K562 (cell line): ENCODE measurements around the gene PON2. TPM values are rescaled to one million over a fixed set of nuclear protein-coding genes. Genes with fewer than 3 reads are reported as not detected.

Experiments
- ATAC-seq: fragments of 200-7000 bp; cut with Tn5 transposase; 3 replicates; pipeline ENCODE4 v1.9.1; 2020; ENCODE audit warnings: moderate library complexity
- Bru-seq: library from RNA; stranded (reverse); fragments of 400-500 nt; gene quantifications from one replicate; lab custom pipeline; 2021; lab: Mats Ljungman, UMichigan
- BruChase-seq, 2 experiments: library from RNA; stranded (reverse); fragments of 400-500 nt; gene quantifications; one replicate each; lab custom pipeline; 2021; lab: Mats Ljungman, UMichigan
- BruUV-seq: library from RNA; stranded (reverse); fragments of 400-500 nt; replicated peaks from 2 replicates; lab custom pipeline; 2021; lab: Mats Ljungman, UMichigan
- CTCF ChIA-PET: fragments of 300-600 bp; formaldehyde crosslinking; extraction: SDS; loops from one replicate; lab custom pipeline; 2021; ENCODE audit warnings: low intra/inter-chr PET ratio; lab: Yijun Ruan, JAX
- POLR2A ChIA-PET: fragments of 300-600, 350-650 bp; sonication (Branson Sonifier 250); formaldehyde crosslinking; extraction: SDS; loops from one replicate; lab custom pipeline; 2021; ENCODE audit warnings: antibody characterized with exemption, inconsistent platforms; lab: Yijun Ruan, JAX
- DNase-seq, 4 experiments: peaks; one replicate each; pipeline versions ENCODE4 v3.0.0 to v3.0.0-alpha.2; 2011 to 2018; ENCODE audit warnings: low spot score in 3 of 4, mixed read lengths in 3 of 4; ENCODE audit errors: extremely low read depth in 1 of 4
- FAIRE-seq: peaks from 2 replicates; lab custom pipeline; 2011; peaks lifted over from hg19 to GRCh38; lab: Jason Lieb, UNC
- H2AFZ ChIP-seq: 2 replicates; pipeline ENCODE4 v1.6.0; 2011; ENCODE audit warnings: low read depth, low read length, control low read depth, inconsistent platforms
- H3K27ac ChIP-seq: fragments of 200-600 bp; 3 replicates; pipeline ENCODE4 v1.8.0; 2011; ENCODE audit warnings: low read depth, mild to moderate bottlenecking, control low read depth, inconsistent platforms, low read length, moderate library complexity, mixed read lengths; ENCODE audit errors: extremely low read depth
- H3K27me3 ChIP-seq, 2 experiments: fragments of 300-600 bp in 1 of 2; 2 replicates in 1 of 2; 3 replicates in 1 of 2; pipeline versions ENCODE4 v1.6.0 to v1.8.0; 2011; ENCODE audit warnings: inconsistent platforms in 2 of 2, low read length in 2 of 2, mild to moderate bottlenecking in 1 of 2, mixed read lengths in 1 of 2, moderate library complexity in 1 of 2; ENCODE audit not compliant: control insufficient read depth in 2 of 2, insufficient read depth in 2 of 2
- H3K36me3 ChIP-seq: fragments of 300-600 bp; 3 replicates; pipeline ENCODE4 v1.8.0; 2011; ENCODE audit warnings: mild to moderate bottlenecking, low read length, inconsistent platforms; ENCODE audit not compliant: control insufficient read depth, insufficient read depth
- H3K4me1 ChIP-seq, 2 experiments: fragments of 200-600 bp in 1 of 2; replicated peaks in 1 of 2; 2 replicates in 1 of 2; 3 replicates in 1 of 2; pipeline versions ENCODE4 v1.5.1 to v1.8.0; 2011; ENCODE audit warnings: inconsistent platforms in 2 of 2, low read length in 2 of 2, mild to moderate bottlenecking in 1 of 2, mixed read lengths in 1 of 2, moderate library complexity in 1 of 2; ENCODE audit not compliant: control insufficient read depth in 2 of 2, insufficient read depth in 2 of 2
- H3K4me2 ChIP-seq: 2 replicates; pipeline ENCODE4 v1.6.1; 2011; ENCODE audit warnings: low read length, control low read depth, inconsistent platforms, mixed read lengths; ENCODE audit not compliant: insufficient read depth
- H3K4me3 ChIP-seq: fragments of 200-600 bp; sonication (generic), shearing (Covaris generic); 2 replicates; pipeline ENCODE4 v1.5.1; 2016; ENCODE audit warnings: control low read depth, inconsistent platforms
- H3K79me2 ChIP-seq: fragments of 200-600 bp; 3 replicates; pipeline ENCODE4 v1.8.0; 2011; ENCODE audit warnings: low read length, inconsistent platforms; ENCODE audit not compliant: control insufficient read depth, insufficient read depth
- H3K9ac ChIP-seq, 2 experiments: 2 replicates each; pipeline versions ENCODE4 v1.6.0 to v1.6.1; 2011; ENCODE audit warnings: low read depth in 2 of 2, low read length in 2 of 2, control low read depth in 1 of 2, inconsistent platforms in 1 of 2, mild to moderate bottlenecking in 1 of 2, mixed read lengths in 1 of 2; ENCODE audit not compliant: insufficient read depth in 1 of 2
- H3K9me1 ChIP-seq: one replicate; pipeline ENCODE4 v1.6.0; 2011; ENCODE audit warnings: inconsistent platforms, mild to moderate bottlenecking, low read length, moderate library complexity; ENCODE audit not compliant: control insufficient read depth, insufficient read depth
- H3K9me3 ChIP-seq: replicated peaks from 2 replicates; pipeline ENCODE4 v1.5.1; 2011; ENCODE audit warnings: low read depth, low read length, inconsistent platforms; ENCODE audit not compliant: control insufficient read depth, insufficient read depth
- H4K20me1 ChIP-seq: replicated peaks from 2 replicates; pipeline ENCODE4 v1.6.1; 2011; ENCODE audit warnings: low read length, inconsistent platforms, mixed read lengths; ENCODE audit not compliant: control insufficient read depth, insufficient read depth
- ESRRA ChIP-seq: fragments of 450-650 bp; IDR thresholded peaks from 2 replicates; pipeline ENCODE4 v1.6.1; 2014; ENCODE audit warnings: low read depth, mild to moderate bottlenecking, moderate library complexity, borderline replicate concordance
- GTF2F1 ChIP-seq: IDR thresholded peaks from 2 replicates; pipeline ENCODE4 v1.6.1; 2011; ENCODE audit warnings: low read depth, low read length, improper control_type of control experiment
- KDM4B ChIP-seq, 2 experiments: fragments of 450-650 bp in 1 of 2; sonication (generic) in 1 of 2; IDR thresholded peaks; 2 replicates each; pipeline ENCODE4 v1.6.1; 2016 to 2017; ENCODE audit warnings: borderline replicate concordance in 2 of 2, antibody characterized with exemption in 1 of 2, low read depth in 1 of 2, mild to moderate bottlenecking in 1 of 2
- KHSRP ChIP-seq: fragments of 450-650 bp; IDR thresholded peaks from 2 replicates; pipeline ENCODE4 v1.6.1; 2017
- MAZ ChIP-seq, 2 experiments: fragments of 450-650 bp in 1 of 2; sonication (generic) in 1 of 2; formaldehyde crosslinking; IDR thresholded peaks in 1 of 2; conservative IDR thresholded peaks in 1 of 2; 2 replicates each; pipeline versions ENCODE4 v1.4.0 to v1.5.0; 2020; ENCODE audit warnings: mild to moderate bottlenecking in 1 of 2, missing genetic modification reagents in 1 of 2
- MEF2D ChIP-seq: conservative IDR thresholded peaks from 2 replicates; pipeline ENCODE4 v1.6.1; 2016; ENCODE audit warnings: low read depth, missing genetic modification characterization, missing compliant biosample characterization
- RFX1 ChIP-seq: fragments of 450-650 bp; IDR thresholded peaks from 2 replicates; pipeline ENCODE4 v1.6.1; 2016; ENCODE audit warnings: mild to moderate bottlenecking, moderate library complexity
- TBL1XR1 ChIP-seq, 2 experiments: IDR thresholded peaks; 2 replicates each; pipeline ENCODE4 v1.6.1; 2012; ENCODE audit warnings: improper control_type of control experiment in 2 of 2, low read length in 2 of 2, mild to moderate bottlenecking in 1 of 2
- TRIM24 ChIP-seq, 2 experiments: fragments of 450-650 bp; IDR thresholded peaks; 2 replicates each; pipeline ENCODE4 v1.6.1; 2016
- ZNF431 ChIP-seq: sonication (generic); formaldehyde crosslinking; IDR thresholded peaks from 2 replicates; pipeline ENCODE4 v1.8.0; 2022; ENCODE audit warnings: mild to moderate bottlenecking, missing genetic modification reagents
- ZNF589 ChIP-seq: fragments of 200-800 bp; sonication (Bioruptor generic); IDR thresholded peaks from 2 replicates; pipeline ENCODE4 v1.6.1; 2016; ENCODE audit warnings: low read depth, missing genetic modification characterization, missing compliant biosample characterization
- WGBS: fragments of 100-300 bp; shearing (Covaris generic); methylation state at CpG from one replicate; pipeline ENCODE4 v1.1.6; 2016; ENCODE audit warnings: low coverage, mixed read lengths; ENCODE audit not compliant: insufficient coverage; ENCODE audit errors: missing lambda C conversion rate; 5-methylcytosine and 5-hydroxymethylcytosine counted together
- in situ Hi-C: fragments of 300-500 bp; cut with MboI; formaldehyde crosslinking; loops from 4 replicates; pipeline ENCODE4 v1.15.0; 2018; ENCODE audit warnings: inconsistent platforms, mixed read lengths
- intact Hi-C: fragments of 100-400 bp; cut with micrococcal nuclease; formaldehyde crosslinking; loops from 2 replicates; pipeline ENCODE4 v1.14.2; 2022
- long read RNA-seq, 3 experiments: library from polyadenylated mRNA in 2 of 3; library from RNA in 1 of 3; unstranded in 2 of 3; stranded (forward) in 1 of 3; transcript quantifications; one replicate each; pipeline ENCODE4 v2.0.0, GENCODE V29; 2019 to 2022
- polyA minus RNA-seq, 3 experiments: library from RNA; depleted of rRNA, polyadenylated mRNA; stranded (reverse); fragments of >200 nt; gene quantifications; 2 replicates each; pipeline ENCODE4 v1.2.3, GENCODE V29; 2011
- polyA plus RNA-seq, 8 experiments: library from polyadenylated mRNA; depleted of rRNA in 4 of 8; stranded (reverse) in 5 of 8; unstranded in 3 of 8; fragments of >200 nt; fragmentation: Nextera tagmentation in 2 of 8; fragmentation: Illumina TruSeq in 1 of 8; extraction: Ambion mirVana in 2 of 8; extraction: Trizol in 1 of 8; gene quantifications; 2 replicates each; pipeline versions ENCODE4 v1.2.1 to v1.2.3, GENCODE V29; 2011 to 2014; ENCODE audit warnings: inconsistent platforms in 1 of 8, missing spikeins in 1 of 8
- total RNA-seq, 7 experiments: library from RNA; depleted of rRNA in 6 of 7; stranded (reverse); fragments of >200 nt in 6 of 7; fragmentation: Illumina TruSeq in 2 of 7; extraction: Trizol in 2 of 7; gene quantifications; 2 replicates each; pipeline versions ENCODE4 v1.2.1 to v1.2.3, GENCODE V29; 2011 to 2021; ENCODE audit warnings: low replicate concordance in 1 of 7
- TF ChIP-seq, protein P1 (sequence below): sonication (generic); formaldehyde crosslinking; IDR thresholded peaks from 2 replicates; pipeline ENCODE4 v1.8.0; 2022; ENCODE audit warnings: missing genetic modification reagents, mild to moderate bottlenecking, moderate library complexity, borderline replicate concordance

PON2 gene
- total RNA-seq (2011; cell fraction: chromatin; rRNA removed; ENCODE audit: low replicate concordance) = 26.9 and 76.6 TPM in 2 replicates
- total RNA-seq (2011; cell fraction: nucleolus; rRNA removed) = 18.2 and 21.1 TPM in 2 replicates
- total RNA-seq (2011; cell fraction: nucleoplasm; rRNA removed) = 48.1 and 70.0 TPM in 2 replicates
- total RNA-seq (2014; rRNA removed) (15.8 and 15.9 TPM in 2 replicates), total RNA-seq (2014; rRNA removed; fragmentation: Illumina TruSeq; extraction: Trizol) (21.4 and 21.9 TPM in 2 replicates), total RNA-seq (2015; rRNA removed; fragmentation: Illumina TruSeq; extraction: Trizol) (23.8 and 29.3 TPM in 2 replicates), total RNA-seq (2021) (14.6 and 16.7 TPM in 2 replicates), polyA plus RNA-seq (2011; rRNA removed) (13.0 and 30.1 TPM in 2 replicates), polyA plus RNA-seq (2014; fragmentation: Illumina TruSeq; extraction: Trizol) (19.4 and 23.7 TPM in 2 replicates), polyA plus RNA-seq (2014; fragmentation: Nextera tagmentation; extraction: Ambion mirVana) (10 to 100 TPM in 1 of 2 experiments, 1 to 10 TPM in 1; 8.5 to 10.4 TPM), polyA plus RNA-seq (2014; rRNA removed) (21.5 and 25.1 TPM in 2 replicates), polyA minus RNA-seq (2011; rRNA and poly(A)+ RNA removed) (6.0 and 18.4 TPM in 2 replicates), Bru-seq, nascent RNA (percentile 77 among the genes with signal in this experiment), BruChase-seq, experiment 1, labeled RNA remaining after a 2-hour chase (percentile 83 among the genes with signal in this experiment), BruChase-seq, experiment 2, labeled RNA remaining after a 6-hour chase (percentile 85 among the genes with signal in this experiment)
- polyA plus RNA-seq (2011; cell fraction: cytosol; rRNA removed) = 7.5 and 8.6 TPM in 2 replicates
- 22.3 and 43.1 TPM in 2 replicates for polyA plus RNA-seq (2011; cell fraction: nucleus; rRNA removed)
- 13.0 and 16.1 TPM in 2 replicates for polyA plus RNA-seq (2012)
- 3.2 and 10.2 TPM in 2 replicates for polyA minus RNA-seq (2011; cell fraction: cytosol; rRNA and poly(A)+ RNA removed)
- polyA minus RNA-seq (2011; cell fraction: nucleus; rRNA and poly(A)+ RNA removed) = 9.7 and 24.1 TPM in 2 replicates
- long read RNA-seq, experiment 1, transcript PON2-218 (9 exons, 1,653 nt) = major isoform, 23 of 35 reads
- long read RNA-seq, experiment 1, transcript PON2-202 (9 exons, 1,726 nt) = minor isoform, 6 of 35 reads
- long read RNA-seq, experiment 1, partial matches to known transcripts = 3 of 35 reads
- long read RNA-seq, experiment 1, other reads (novel, unspliced or antisense) = 3 of 35 reads
- long read RNA-seq, experiment 2, transcript PON2-218 (9 exons, 1,653 nt) = major isoform, 5 of 8 reads
- long read RNA-seq, experiment 2, partial matches to known transcripts = 2 of 8 reads
- long read RNA-seq, experiment 2, other reads (novel, unspliced or antisense) = 1 of 8 reads
- long read RNA-seq, experiment 3, transcript PON2-218 (9 exons, 1,653 nt) = major isoform, 12 of 17 reads
- long read RNA-seq, experiment 3, partial matches to known transcripts = 1 of 17 reads
- long read RNA-seq, experiment 3, other reads (novel, unspliced or antisense) = 2 of 17 reads

DNA sequence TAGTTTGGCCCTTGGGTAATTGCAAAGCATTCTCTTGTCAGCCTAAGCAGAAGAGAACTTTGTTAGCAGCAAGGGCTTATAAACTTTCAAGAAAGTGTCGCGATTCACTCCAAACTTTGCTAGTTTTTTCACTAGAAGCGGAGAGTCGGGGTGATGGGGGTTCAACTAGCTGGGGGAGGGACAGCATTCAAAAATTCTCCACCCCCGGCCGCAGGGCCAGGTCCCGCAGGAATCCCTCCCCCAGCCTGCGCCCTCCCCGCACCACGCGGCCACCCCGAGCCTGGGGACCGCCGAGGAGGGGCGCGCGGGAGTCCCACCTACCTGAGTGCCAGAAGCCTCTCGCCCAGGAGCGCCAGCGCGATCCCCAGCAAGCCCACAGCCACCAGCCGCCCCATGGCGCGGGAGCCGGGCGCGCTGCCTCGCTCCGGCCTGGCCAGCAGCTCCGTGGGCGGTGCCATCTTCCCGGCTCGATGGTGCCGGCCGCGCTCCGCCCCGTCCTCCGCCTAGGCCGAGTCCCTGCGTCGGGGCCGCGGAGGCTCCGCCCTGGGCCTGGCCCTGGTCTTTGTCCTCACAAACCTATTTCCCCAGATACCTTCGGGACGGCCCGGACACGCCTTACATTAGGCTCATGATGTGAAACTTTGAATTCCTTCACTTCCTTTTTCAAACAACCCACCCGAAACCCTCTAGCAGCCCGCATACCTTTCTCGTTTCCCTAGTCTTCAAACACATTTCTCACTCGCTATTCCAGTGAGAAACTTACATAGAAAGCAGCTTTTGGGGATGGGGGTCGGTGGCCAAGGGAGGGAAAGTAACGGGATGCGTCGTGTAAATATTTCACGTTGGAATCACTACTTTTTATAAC is at the start of gene PON2:
PON2 (minus strand) TSS at position 472 of the 865 bp plus-strand sequence; CDS start at position 395, 77 bp downstream.
- H3K36me3 ChIP-seq = no peaks in the 10 kb centered on the region; the same call in 2 of the 3 replicates
- DNase-seq = peak; percentile 80 to 91 (median 86)
- CTCF ChIA-PET = interaction anchor here (0.6 kb wide), 1 partner anchor 252 kb away, joined by 3 read pairs; no protein-coding TSS in a partner anchor
- peaks cover 9% of the 10 kb centered on the region for H3K79me2 ChIP-seq
- H3K9ac ChIP-seq = peak within 1 kb of the TSS; percentile 85 to 93
- BruUV-seq = no TSS peak
- H3K9me1 ChIP-seq = no peaks in the 10 kb centered on the region
- intact Hi-C loops = no loop called here
- no peaks in the 10 kb centered on the region for H4K20me1 ChIP-seq
- peak within 1 kb of the TSS; percentile 61 for H3K4me3 ChIP-seq
- H3K9me3 ChIP-seq = no peaks in the 10 kb centered on the region
- peak within 1 kb of the TSS; percentile 99 for H2AFZ ChIP-seq
- in situ Hi-C loops = no loop called here
- peak within 1 kb of the TSS; percentile 77 for H3K4me2 ChIP-seq
- H3K4me1 ChIP-seq = peaks cover 9 to 10% of the 10 kb centered on the region in 2 experiments; a peak in 4 of 5 replicates
- peak; percentile 99 for ATAC-seq
- 3% methylated on average over 51 of the region's 58 CpGs for WGBS
- FAIRE-seq = peak; percentile 84
- H3K27ac ChIP-seq = peak within 1 kb of the TSS; percentile 81
- no peaks in the 10 kb centered on the region for H3K27me3 ChIP-seq
- POLR2A ChIA-PET = interaction anchor here (0.6 to 1.6 kb wide), 6 partner anchors 9 to 237 kb away, joined by 3 to 7 read pairs (median 4); no protein-coding TSS in a partner anchor
- TF ChIP-seq ZNF589 (CRISPR knock-in tag) = 0 out of 2 replicates have a peak, but pooled peaks have one; percentile 40
- TF ChIP-seq ZNF431 (CRISPR knock-in tag) = no peak; the same call in 1 of the 2 replicates
- TF ChIP-seq MEF2D (tag) = no peak
- no peak for TF ChIP-seq RFX1
- TF ChIP-seq, protein P1, sequence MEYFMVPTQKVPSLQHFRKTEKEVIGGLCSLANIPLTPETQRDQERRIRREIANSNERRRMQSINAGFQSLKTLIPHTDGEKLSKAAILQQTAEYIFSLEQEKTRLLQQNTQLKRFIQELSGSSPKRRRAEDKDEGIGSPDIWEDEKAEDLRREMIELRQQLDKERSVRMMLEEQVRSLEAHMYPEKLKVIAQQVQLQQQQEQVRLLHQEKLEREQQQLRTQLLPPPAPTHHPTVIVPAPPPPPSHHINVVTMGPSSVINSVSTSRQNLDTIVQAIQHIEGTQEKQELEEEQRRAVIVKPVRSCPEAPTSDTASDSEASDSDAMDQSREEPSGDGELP (CRISPR knock-in tag) = peak; percentile 33; the same call in 1 of the 2 replicates
- TF ChIP-seq GTF2F1 = peak; percentile 70; the same call in 1 of the 2 replicates
- 0 out of 4 replicates have a peak, but pooled peaks of 1 of the 2 experiments have one; percentile 33 for TF ChIP-seq TBL1XR1 (IDR thresholded peaks at IDR 0.05; ENCODE audit: low read length in 2 of 2)
- TF ChIP-seq TRIM24 (IDR thresholded peaks at IDR 0.05) = 0 out of 4 replicates have a peak, but pooled peaks of 1 of the 2 experiments have one; percentile 24
- TF ChIP-seq KDM4B (IDR thresholded peaks at IDR 0.05; ENCODE audit: borderline replicate concordance in 2 of 2, low read depth in 1 of 2) = 0 out of 4 replicates have a peak, but pooled peaks of 1 of the 2 experiments have one; percentile 64
- peak; percentile 81 to 88 for TF ChIP-seq MAZ (CRISPR knock-in tag; conservative IDR thresholded peaks at IDR 0.05 in 1 of 2, IDR thresholded peaks at IDR 0.05 in 1 of 2)
- TF ChIP-seq ESRRA = peak; percentile 26; the same call in 1 of the 2 replicates
- TF ChIP-seq KHSRP = no peak
